Activated CD4-positive, alpha-beta T cell treated with anti-CD3 and anti-CD28 coated beads for 4 hours (primary cell): Measurements from ENCODE around the gene TRAPPC2.
"Not testable (repeated sequence)": the region's sequence is repeated elsewhere in the genome, so short reads cannot be mapped to it uniquely, and the experiment has no call there.

Source experiments
- DNase-seq, 2 donors: peaks; one replicate each; pipeline ENCODE4 v3.0.0-alpha.2; 2020

Gene TRAPPC2

DNA sequence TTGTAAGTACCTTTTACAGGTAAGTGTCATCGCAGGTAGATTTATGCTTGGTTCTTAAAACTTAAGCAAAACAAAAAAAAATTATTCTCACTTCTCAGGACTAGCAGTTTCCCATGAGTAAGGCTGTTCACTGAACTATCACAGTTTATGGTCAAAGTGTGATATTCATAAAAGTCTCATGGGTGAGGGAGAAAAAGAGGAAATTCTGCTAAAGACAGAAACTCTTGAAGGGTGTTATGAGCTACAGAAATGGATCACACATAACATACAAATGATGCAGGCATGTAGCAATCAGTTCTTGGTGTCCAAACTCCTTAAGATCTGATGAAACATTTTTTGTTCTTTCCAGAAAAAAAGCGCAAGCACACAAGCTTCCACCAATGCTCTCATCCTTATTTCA, 37.0 kb downstream of the TRAPPC2 start:
- no peak for DNase-seq

DNA sequence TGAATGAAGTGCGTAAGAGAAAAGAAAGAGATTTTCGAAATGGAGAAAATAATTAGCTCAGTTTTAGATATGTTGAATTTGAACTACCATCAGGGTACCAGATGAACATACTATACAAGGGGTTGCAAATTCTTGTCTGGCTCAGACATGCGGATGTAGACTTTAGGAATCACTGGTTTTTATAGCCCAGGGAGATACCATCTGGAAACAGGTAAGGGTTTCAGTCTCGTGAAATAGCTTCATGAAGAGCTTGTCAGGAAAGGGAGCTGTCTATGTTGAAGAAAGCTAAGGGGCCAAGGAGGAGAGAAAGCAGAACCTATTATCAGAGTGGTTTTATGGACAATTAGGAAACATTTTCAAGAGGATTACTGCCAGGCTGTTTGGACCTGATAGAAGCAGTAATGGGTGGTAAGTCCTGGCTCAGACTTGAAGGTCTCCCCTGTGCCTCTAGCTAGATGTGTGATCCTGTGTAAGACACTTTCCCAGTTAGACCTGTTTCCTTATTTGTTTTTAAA, 38.8 kb downstream of the TRAPPC2 start:
- DNase-seq = no peak

DNA sequence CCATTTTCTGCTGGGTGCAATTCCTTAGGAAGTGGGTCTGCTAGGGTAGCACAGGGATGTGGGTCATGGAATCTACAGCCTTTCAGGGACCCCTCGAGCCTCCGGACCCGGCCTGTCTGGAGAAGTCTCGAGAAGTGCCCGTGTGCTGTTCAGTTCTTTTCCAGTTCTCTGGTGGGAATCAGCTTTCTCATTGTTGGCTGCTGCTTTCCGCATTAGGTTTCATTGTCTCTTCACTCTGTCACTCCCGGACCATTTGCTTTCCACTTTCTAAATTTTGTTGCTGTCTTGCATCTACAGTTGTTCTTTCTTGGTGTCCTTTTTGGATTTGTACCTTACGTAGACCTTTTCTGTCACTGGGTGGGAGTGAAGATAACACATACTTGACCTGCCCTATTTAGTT, 39.4 kb downstream of the TRAPPC2 start:
- DNase-seq = no peak

DNA sequence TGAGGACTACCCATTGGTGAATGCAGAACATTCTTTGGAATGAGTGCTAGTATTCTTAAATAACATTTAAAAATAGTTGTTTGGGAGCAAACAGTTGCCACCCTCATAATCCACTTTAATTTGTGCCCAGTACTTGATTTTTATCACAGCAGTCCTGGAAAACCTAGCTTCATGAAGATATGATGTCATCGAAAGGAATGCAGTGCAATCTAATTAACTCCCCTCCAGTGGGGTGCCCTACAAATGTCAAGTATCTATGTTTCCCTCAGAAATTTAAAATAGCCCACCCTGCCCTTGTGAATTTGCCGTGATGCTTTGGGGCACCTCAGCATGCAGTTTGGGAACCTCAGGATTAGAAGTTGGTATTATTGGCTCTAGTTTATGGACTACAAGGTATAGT, 40.1 kb downstream of the TRAPPC2 start:
- DNase-seq = no peak

DNA sequence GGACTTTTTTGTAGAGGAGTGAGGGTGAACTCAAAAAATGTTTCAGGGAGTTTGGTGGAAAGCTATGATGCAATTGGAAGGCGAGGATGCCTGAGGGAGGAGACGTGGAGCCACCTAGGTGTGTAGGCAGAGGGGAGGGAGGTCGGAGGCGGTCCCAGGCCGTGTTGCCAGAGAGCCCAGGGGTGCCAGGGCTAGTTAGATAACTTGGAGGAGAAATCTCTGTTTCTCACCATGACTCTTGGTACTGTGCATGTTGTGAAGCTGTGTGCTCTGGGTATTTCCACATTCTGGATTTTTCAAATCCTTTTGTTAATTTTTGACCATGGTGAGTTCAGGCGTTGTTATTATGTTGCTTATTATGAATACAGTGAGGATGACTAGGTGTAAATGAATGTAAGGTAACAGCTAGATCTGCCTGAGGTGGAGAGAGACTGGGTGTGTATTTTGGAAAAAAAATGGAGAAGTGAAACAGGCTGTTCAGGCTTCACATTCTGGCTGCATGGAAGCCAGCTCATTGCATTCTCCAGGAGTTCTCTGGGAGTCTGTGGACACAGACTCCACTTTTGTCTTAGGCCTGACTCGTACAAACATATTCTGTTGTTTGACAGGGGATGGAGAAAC, 41.0 kb downstream of the TRAPPC2 start:
- no peak for DNase-seq

DNA sequence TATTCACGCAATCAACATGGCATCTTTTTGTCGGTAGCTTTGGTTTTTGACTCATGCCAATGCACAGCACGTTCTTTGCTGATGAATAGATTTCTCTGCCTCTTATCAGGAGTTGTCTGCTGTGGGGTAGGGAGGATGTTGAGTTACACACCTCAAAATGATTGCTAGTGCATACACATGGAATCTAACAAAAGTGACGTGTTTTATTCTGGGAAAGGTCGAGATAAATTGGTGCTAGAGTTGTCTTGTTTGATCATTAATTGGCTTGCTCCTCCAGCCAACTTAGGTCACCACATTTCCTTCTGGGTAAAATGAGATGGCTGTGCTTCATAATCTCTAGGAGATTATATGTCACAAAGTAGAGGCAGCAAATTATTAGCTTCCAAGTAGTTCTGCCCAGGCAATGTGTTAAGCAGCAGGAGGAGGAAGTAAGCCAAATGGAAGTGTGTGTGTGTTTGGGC, 41.6 kb downstream of the TRAPPC2 start:
- DNase-seq = no peak

DNA sequence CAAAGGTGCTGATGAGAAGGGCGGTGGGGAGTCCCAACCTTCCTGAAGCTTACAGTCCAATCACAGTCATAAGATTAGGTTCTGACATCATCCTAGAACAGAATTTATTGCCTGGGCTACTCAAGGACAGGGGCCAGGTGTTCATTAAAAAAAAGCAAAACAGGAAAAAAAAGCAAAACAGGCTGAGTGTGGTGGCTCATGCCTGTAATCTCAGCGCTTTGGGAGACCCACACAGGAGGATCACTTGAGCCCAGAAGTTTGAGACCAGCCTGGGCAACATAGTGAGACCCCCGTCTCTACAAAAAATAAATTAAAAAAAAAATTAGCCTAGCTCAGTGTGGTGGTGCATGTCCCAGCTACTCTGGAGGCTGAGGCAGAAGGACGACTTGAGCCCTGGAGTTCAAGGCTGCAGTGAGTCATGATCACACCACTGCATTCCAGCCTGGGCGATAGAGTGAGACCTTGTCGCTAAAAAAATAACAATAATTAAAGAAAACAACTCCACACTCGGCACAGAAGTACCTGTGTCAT, 42.5 kb downstream of the TRAPPC2 start:
- no peak for DNase-seq

DNA sequence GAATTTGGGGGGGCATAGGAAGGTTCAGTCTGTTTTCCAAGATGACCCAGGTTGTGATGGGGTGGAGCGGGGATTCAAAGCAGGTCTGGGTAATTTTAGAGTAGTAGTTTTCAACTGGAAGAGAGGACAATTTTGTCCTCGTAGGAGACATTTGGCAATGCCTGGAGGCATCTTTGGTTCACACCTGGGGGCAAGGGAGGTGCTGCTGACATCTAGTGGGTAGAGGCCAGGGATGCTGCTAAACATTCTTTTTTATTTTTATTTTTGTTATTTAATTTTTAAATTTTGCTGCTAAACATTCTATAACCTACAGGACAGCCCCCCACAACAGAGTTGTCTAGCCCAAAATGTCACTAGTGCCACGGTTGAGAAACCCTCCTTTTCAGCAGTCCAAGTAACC, 43.6 kb downstream of the TRAPPC2 start:
- DNase-seq = no peak

DNA sequence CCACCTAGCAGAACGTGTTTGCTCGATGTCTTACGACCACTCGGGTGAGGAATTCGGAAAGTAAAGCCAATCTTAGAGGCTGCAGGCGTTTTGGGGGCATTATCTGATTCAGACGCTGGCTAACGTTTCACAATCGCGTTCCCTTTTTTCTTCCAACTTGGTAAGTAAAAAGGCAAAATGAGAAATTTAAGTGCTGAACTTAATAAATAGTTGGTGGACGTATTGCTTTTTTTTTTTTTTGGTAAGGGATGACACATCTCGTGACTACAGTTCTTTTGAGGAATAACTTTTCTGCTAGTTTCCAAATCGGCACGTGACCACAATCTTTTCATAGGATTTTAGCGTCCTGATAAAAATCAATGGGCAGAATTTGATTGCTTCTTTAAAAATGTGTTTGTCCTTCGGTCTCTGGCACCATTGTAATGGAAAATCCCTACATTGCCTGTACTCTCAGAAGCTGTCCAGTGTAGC, 44.6 kb downstream of the TRAPPC2 start:
- no peak for DNase-seq

DNA sequence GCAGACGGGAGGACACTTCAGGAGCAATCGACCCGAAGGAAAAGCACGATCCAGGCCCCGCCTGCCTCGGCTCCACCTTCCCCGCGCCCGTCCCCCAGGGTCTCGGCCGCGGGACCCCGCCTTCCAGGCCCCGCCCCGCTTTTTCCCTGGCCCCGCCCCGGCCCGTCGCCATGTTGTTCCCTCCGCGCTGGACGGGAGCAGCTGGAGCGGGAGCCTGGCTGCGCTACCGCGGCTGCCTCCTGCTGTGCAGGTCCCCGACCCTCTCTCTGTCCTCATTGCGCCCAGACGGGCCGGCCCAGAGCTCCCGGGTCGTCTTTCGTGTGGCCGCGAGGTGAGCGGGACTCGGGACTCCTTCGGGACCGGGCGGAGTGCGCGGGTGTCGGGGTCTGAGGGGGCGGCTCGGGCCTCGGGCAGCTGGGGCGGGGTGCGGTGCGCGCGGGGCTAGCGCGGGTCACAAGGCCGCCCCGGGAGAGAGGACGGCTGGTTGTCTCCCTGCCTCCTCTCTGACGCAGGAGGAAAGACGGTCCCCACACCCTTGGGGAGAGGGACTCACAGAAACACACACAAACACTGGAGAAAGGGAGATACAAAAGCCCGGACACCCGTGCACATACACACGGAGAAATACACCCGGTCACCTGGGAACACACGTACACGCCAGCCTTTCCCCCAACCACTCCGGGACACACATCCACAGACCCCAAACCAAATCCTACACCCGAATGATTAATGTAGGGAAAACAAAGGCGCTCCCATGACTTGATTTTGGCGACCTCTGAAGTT, 45.3 kb downstream of the TRAPPC2 start, which contains the start of gene RAB9A:
RAB9A (plus strand) TSS at position 171 of the 783 bp plus-strand sequence. CDS start 19,619 bp downstream, outside the sequence.
- peak; percentile 73 to 80 for DNase-seq

DNA sequence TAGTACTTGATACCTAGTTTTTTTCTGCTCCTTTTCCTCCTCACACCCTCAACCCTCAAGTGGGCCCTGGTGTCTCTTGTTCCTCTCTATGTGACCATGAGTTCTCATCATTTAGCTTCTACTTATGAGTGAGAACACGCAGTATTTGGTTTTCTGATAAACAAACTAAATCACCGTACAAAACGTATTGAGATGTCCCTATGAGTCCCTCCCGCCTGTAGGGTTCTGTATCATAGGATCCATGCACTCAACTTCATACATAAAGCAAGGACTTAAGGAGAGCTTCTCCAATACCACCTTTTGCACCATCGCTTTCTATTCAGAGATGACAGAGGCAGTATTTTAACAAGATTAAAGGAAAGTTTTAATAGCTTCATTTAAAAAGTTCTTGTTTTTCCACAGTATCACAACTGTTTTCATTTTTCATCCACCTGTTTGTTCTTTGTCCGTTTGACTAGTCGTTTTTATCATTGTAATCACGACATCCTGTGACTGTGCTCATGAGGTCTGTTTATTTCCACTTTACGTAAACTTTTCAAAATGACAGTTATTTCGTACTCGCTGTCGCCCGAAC, 45.9 kb downstream of the TRAPPC2 start:
- no peak for DNase-seq

DNA sequence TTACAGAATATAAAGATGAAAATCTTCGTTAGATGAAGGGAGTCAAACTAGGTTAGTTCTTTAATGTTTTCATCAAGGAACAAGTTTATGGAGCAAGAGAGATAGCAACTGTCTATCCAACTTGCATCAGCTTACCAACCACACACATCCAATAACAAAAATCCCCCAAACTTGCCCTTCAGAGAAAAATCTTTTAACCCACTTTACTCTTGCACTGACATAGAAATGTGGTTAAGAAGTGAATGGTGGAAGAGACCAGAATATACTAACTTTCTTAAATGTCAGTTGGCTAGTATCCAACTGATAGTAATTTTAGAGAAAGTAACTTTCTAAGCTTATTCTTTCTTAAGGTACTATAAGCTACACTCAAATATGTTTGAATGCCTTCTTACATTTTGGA, 47.2 kb downstream of the TRAPPC2 start:
- no peak for DNase-seq

DNA sequence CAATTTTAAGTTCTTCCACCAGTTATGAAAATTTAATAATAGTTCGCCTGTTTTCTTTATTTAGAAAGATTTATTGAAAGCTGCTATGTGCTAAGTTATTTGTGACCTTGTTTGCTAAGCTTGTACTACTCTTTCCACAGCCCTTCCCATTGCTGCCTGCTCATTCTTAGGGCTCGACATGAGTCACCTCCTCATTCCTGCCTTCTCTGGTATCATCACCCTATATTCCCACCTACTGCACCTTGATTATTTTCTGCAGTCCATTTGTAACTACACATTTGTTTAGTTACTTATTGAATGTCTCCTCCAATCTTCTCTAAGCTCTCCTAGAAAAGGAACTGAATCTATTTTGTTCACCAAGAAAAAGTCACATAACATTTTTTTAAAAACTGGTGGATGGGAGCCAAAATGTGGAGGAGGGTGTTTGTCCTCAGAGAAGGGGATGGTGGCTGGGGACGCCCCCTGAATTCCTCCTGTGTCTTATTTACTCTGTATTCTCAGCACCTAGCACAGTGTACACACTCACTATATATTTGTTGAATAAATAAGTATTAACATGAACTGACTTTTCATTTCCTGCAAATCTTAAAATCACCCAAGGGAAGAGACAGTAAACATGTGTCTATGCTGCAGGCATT, 49.2 kb downstream of the TRAPPC2 start:
- no peak for DNase-seq

DNA sequence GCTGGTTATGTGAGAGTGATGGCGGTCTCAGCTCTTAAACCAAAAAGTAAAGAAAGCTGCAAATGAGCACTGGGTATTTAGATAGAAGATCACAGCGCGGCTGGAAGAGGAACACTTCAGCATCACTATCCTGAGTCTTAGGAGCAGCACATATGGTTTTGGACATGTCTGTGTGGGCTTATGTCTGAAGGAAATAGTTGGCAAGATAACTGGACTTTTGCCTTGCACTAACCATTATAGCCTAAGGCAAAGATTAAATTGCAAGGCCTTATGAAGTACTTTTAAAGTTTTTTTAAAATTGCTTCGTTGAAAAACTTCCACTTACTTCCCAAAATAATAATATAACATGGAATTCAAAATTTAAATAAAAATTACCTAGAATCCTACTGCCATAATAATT, 50.1 kb downstream of the TRAPPC2 start:
- no peak for DNase-seq

DNA sequence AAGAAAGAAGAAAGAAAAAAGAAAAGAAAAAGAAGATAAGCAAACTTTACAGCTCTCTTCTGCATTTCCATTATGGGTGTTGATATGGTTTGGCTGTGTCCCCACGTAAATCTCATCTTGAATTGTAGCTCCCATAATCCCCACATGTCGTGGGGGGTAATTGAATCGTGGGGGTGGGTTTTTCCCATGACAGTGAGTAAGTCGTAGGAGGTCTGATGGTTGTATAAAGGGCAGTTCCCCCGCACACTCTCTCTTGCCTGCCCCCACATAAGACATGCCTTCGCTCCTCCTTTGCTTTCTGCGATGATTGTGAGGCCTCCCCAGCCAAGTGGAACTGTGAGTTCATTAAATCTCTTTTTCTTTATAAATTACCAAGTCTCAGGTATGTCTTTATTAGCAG, 52.8 kb downstream of the TRAPPC2 start:
- no peak for DNase-seq

DNA sequence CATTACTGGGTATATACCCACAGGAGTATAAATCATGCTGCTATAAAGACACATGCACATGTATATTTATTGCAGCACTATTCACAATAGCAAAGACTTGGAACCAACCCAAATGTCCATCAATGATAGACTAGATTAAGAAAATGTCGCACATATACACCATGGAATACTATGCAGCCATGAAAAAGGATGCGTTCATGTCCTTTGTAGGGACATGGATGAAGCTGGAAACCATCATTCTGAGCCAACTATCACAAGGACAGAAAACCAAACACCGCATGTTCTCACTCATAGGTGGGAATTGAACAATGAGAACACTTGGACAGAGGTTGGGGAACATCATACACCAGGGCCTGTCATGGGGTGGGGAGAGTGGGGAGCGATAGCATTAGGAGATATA, 54.7 kb downstream of the TRAPPC2 start:
- DNase-seq = not testable (repeated sequence)

DNA sequence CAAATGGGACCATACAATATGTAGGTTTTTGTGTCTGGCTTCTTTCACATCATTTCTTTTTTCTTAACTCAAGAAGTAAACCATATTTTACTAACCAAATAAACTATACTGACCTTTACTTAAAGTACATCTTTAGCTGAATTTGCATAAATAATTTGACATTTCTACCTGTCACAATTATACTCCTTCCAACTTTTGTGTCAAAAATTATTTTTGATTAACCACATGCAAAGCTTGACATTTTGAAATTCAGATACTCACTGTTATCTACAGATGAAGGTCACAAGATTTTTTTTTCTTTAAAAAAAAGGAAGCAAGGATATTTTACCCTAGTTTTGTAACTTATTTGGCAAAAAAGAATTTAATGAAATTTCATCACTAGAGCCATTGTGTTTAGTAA, 57.5 kb downstream of the TRAPPC2 start:
- no peak for DNase-seq

DNA sequence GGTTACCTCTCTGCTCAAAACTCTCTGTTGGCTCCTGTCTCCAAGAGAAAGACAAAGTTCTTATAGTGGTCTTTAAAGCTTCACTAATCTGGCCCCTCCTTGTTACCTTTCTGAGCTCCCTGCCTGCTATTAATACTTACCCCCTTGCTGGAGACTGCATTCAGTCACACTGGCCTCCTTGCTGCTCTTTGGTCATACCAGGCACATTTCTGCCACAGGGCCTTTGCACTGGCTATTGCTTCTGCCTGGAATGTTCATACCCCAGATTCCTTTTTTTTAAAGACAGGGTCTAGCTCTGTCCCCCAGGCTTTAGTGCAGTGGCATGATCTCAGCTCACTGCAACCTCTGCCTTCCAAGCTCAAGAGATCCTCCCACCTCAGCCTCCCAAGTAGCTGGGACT, 61.4 kb downstream of the TRAPPC2 start:
- no peak for DNase-seq

DNA sequence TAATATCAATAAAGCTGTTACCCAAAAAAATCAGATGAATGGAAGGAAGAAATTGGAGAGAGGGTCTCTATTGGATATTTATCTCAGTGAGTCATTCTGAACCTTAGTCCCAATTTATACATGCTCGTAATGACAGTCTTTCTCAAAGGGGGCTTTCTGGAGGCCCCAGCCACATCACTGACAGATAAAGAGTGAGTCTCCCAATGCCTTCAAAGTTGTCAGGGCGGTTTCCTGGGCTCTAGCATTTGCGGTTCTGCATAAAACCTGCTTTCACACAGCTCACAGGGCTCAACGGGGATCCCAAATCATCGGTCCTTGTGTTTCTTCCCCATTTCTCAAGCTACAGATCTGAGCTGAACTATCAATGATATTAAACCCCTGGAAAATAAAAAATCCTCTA, 64.2 kb downstream of the TRAPPC2 start:
- no peak for DNase-seq

DNA sequence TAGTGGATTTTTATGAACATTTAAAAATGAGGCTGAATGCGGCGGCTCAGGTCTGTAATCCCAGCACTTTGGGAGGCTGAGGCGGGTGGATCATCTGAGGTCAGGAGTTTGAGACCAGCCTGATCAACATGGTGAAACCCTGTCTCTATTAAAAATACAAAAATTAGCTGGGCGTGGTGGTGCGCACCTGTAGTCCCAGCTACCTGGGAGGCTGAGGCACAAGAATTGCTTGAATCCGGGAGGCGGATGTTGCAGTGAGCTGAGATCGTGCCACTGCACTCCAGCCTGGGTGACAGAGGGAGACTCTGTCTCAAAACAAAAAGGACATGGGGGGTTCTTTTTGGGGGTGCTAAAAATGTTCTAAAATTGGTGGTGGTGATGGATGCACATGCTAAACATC, 64.7 kb downstream of the TRAPPC2 start:
- DNase-seq = not testable (repeated sequence)

DNA sequence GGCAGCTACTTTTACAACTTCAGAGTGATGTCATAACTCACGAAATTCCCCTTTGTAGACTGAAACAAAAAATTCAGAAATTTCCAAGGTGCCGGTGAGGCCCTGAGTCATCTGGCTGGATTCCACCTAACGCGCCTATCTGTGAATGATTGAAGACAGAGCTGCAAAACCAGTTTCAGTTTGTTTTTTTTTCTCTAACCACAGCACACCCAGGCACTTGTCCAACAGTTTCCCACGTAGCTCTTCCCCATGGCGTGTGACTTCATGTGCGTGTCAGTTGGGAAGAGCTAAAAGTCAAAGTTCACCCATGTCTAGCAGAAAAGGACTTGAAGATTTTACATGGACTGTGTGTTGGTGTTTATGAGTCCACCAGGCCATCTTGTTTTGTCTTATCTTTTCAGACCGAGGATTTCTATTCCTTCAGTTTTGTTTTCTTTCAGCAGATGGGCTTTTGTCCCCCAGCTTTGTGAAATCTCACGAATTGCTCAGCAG, 65.1 kb downstream of the TRAPPC2 start:
- peak; percentile 46 to 48 for DNase-seq

DNA sequence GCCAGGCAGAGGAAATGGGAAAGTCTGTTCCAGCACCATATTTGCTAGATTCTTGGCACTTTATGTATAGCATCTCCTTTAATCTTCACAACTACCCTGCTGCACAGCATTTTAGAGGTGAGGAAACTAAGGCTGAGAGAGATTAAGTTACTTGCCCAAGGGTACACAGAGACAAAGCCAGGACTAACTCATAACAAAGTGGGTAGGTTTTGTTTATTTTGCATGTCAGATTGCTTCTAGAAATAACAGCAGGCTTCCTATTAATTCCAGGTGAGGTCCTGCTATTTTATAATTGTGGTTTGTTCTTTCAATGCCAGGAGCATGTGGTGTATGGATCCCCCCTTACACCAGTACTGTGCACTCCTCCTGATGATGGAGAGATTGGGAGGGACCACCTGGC, 66.5 kb downstream of the TRAPPC2 start:
- DNase-seq = no peak

DNA sequence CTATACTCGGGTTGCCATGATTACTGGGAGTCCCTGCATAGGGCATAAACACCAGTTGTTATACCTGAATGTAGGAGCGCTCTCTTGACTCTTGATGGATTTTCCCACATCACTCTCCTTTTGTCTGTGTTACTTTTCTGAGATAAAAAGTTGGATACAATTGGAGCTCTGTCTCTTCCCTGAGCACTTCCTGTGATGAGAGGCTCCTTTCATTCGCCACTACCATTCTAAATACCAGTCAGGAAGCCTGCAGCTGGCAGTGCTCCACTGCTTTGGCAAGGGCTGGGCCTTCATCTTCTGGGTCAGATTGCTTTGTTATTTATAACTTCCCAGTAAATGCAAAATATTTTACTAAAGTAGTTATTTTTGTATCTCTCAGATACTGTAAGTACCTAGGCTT, 67.6 kb downstream of the TRAPPC2 start:
- DNase-seq = no peak
